HG02759 (cell line): Measurements from ENCODE around the gene GALNT1.

Experiments
- ATAC-seq: cut with Tn5 transposase; IDR thresholded peaks from one replicate; pipeline ENCODE4 v1.9.1; 2021; ENCODE audit warnings: mild to moderate bottlenecking, moderate library complexity; ENCODE audit not compliant: unreplicated experiment

Gene GALNT1

DNA sequence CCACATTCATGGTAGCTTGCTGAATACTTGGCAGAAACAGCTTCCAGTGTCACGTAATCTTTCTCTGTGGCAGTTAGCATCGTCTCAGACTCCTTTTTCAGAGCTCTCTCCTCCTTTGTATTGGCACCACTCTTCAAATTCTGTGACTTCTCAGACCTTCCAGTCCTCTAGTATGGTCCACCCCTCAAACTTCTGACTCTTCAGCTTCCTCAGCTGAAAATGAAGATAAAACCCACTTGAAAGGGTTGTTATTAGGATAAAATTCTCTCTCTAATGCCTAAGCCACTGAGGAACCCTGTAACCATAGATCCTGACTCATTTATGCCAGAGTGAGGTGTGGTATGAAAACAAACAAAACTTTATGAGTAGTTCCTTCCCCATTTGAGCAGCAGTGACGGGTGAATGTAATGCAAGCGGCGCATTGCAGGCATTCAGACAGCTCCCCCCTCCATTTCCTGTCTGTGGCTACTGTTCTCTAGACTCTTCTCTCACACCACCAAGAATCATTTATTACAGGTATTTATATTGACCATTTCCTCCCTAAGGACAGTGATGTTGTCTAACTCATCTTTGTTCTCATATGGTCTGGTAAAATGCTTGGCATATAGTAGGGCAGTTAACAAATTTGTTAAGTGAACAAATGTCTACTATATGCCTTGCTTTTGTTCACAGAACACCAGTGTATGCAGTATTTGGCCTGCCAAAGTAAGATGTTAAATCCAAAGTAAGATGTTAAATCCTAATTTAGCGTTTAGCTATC is 35.3 kb downstream of the GALNT1 start:
- peak; percentile 99 for ATAC-seq

DNA sequence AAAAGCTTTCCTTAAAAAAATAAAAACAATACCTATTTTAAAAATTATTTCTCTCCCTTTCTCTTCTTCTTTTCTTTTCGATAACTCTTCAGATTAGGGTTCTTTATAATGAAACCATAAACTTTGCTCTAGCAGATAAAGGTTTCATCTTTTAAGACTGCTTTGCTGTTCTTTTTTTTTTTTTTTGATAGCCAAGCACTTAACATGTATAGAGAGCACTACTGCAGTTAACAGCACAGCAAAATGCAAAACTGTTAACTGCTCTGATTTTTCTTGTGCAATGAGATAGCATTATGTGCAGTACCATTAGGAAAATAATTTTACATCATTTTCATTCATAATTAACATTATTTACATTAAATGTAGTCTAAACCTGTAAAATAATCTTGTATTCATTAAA is 36.3 kb downstream of the GALNT1 start:
- ATAC-seq, result no peak

DNA sequence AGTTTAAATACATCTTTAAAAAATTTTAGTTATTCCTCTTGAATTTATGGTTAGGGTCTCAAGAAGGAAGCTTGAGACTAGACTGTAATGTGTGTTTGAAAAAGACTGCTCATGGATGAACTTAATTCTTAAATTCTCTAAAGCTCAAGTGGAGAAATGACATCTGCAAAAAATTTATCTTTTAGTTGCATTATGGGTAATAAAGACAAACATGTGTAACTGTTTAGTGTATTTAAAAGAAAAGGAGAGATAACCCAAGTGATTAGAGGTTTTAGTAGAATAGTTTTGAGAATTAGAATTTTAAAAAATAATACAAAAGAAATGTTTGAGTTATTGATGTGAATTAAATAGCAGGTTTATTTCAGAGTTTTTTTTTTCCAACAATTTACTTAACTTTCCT is 36.7 kb downstream of the GALNT1 start:
- no peak for ATAC-seq

DNA sequence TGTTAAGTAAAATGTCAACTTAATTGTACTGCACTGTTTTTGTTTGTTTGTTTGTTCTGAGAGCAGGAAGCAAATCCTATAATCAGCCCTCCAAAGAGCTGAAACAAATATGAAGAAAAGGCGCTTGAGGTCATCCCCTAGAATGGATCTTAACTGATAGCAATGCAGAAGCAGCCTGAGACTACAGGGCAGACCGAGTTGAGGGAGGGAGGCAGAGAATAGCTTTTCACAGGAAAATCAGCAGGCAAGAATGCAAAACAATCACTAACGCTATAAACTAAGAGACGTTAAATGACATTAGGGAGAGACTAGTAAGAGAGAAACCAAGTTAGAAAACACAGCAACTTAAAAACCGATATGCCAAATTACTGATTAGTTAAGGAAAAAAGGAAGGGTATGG is 37.2 kb downstream of the GALNT1 start:
- ATAC-seq, result no peak

DNA sequence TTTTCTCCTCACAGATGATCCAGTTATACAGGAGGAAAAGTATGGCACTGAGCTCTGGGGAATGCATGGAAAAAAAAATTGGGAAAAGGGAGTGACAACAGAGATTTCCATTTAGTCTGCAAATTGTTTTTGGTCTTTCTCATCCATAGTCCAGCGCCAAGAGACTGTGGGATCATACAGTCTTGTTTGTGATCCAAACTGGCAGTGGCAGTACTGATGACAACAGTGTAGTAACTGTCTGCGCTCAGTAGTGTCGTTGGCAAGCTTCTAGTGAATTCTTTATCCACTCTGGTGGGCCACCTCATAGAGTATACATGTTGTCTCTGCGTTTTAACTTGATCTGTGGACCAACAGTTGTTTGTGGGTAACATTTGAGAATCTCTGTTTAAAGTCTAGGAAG is 37.9 kb downstream of the GALNT1 start:
- ATAC-seq, result no peak

DNA sequence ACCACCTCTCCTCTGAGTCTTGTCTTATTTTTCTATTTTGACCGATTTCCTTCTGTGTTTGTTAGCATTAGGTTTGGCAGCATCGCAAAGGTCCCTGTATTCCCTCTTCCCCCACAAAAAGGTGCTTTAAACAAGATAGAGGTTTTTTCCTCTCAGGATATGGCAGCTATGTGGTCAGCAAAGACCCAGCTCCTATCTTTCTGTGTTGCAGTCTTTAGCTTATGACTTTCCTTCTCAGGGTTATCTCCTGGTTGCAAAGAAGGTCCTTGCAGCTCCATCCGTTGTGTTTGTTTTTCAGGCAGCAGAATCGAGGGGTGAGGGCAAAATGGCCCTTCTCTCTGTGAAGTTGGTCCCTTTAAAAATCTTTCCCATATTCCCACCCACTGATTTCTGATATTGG is 38.4 kb downstream of the GALNT1 start:
- no peak for ATAC-seq

DNA sequence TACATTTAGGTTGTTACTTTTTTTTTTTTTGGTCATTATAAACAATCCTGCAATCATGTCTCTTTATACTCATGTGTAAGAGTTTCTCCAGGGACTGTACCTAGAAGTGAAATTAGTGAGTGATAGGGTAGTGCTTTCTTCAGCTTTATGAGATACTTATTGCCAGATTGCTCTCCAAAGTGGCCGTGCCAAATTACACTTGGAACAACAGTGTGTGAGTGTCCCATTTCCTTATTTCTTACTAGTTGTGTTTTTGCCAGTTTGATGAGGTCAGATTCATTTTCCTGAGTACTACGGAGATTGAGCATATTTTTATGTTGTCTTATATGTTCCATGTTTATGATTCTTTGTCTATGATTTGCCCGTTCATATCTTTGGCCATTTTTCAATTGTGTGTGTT is 39.2 kb downstream of the GALNT1 start:
- no peak for ATAC-seq

DNA sequence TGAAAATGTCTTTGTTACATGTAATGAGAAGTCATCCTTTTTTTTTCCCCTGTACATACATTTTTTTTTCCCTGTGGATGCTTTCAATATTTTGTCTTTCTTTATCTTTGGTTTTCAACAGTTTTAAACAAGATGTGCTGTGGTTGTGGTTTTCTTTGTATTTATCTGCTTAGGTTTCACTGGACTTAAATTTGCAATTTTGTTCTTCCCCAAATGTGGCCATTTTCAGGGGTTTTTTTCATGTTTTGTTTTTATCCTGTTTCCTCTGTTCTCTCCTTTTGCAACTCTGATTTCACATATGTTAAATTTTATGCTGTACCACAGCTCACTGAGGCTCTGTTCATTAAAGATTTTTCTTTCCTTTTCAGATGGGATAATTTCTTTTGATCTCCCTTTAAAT is 41.7 kb downstream of the GALNT1 start:
- ATAC-seq, result no peak

DNA sequence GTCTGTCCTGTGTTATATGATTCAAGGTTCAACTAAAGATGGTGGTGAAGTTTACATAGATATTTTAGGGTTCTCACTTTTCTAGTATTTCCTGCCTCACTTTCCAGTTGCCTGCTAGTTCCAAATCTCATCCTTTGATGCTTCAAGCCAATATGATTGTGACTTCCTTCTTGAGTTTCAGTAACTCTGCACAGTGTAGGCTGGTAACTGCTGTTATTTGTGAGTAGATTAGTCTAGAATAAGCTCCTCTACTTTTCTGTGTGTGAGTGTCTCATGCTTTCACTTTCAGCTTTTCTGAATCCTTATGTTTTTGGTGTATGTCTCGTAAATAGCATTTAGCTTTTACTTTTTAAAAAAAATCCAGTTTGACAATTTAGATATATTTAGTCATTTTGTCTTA is 42.6 kb downstream of the GALNT1 start:
- no peak for ATAC-seq

DNA sequence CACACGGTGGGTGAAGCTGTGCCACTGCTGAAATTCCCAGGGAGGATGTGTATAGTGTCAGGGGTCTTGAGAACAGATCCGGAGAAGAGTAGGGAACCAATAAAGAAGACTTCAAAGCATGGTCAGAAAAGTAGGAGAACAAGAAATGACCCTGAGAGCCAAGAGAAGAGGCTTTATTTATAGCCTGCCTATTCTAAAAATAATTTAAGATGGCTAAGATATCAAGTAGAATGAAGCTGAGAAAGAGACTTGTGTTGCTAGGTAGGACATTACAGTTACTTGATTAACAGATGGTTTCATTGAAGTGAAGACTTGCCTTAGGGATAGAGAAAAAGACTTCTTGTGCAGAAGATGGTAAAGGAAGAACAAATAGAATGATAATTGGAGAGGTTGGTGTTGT is 43.7 kb downstream of the GALNT1 start:
- no peak for ATAC-seq

DNA sequence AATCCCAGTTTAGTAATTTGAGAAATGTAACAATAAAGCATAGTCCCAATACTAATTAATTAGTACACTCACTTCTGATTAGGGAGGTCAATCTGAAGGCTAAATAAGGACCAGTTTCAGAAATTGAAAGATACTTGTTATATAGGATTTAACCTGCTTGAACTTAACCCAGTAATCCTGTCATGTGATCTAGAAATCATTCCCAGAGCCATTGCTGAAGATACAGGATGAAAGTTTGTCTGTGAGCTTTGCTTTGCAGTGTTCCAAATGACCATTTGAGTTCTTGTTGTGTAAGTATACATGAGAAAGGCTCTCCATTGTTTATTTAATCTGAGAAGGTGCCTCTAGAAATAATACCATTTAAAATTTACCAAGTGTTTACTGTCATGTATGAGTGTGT is 52.2 kb downstream of the GALNT1 start:
- no peak for ATAC-seq

DNA sequence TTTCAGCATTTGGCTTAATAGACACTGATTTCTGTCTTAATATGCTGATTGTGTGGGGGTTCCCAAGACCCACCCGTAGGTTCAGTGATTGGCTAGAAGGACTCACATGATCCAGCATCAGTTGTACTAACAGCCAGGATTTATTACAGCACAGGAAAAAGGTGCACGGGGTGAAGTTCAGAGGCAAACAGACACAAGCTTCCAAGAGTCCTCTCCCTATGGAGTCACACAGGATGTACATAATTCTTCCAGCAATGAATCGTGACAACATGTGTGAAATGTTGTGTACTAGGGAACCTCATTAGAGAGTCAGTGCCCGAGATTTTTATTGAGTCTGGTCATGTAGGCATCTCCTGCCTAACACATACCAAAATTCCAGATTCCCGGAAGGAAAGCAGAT is 52.8 kb downstream of the GALNT1 start:
- no peak for ATAC-seq

DNA sequence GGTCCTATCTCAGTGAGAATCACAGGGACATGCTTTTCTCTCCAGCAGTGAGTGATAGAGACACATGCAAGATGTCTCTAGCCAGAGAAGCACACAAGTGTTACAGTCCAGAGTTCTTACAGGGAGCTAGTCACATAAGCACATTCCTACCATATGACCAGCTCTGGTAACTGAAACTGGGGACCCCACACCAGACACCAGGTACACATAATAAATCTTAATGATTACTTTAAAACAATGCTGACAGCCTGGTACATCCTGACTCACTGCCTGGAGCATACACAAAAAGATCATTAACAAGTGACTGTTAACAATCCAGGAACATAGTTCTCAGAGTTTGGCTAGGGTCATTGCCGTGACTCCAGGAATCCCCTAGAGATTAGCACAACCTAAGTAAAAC is 53.6 kb downstream of the GALNT1 start:
- ATAC-seq, result no peak

DNA sequence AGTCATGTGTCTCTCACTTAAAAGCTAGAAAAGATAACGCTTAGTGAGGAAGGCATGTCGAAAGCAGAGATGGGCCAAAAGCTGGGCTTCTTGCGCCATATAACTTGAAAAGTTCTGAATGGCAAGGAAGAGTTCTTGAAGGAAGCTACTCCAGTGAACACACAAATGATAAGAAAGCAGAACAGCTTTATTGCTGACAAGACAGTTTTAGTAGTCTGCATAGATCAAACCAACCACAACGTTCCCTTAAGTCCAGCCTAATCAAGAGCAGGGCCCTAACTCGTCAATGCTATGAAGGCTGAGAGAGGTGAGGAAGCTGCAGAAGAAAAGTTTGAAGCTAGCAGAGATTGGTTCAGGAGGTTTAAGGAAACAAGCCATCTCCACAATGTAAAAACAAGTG is 55.7 kb downstream of the GALNT1 start:
- no peak for ATAC-seq

DNA sequence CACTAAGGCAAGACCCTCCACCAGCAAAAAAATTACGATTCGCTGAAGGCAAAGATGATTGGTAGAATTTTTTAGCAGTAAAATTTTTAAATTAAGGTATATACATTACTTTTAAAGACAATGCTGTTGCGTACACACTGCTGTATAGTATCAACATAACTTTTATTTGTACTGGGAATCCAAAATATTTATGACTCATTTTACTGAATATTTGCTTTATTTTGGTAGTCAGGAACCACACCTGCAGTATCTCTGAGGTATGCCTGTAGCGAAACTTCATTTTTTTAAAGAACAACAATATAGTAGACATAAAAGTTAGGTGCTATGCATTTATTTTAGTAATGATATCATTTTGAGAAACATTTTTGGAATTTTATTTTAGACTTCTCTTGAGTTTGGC is 57.8 kb downstream of the GALNT1 start:
- no peak for ATAC-seq

DNA sequence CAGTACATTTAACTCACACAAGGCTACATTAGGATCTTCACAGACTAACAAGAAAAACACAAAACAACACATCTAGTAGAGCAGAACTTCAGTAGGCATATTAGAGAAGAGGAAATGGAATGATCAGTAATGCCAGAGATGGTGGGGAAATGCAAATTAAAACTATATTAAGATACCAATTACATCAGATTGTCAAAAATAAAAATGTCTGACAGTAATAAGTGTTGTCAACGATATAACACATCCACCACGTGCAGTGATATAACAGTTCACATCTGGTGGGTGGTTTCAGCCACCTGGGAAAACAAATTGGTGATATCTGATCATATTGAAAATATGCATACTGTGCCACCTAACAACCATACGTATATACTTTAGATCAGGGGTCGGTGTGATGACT is 59.9 kb downstream of the GALNT1 start:
- ATAC-seq, result no peak

DNA sequence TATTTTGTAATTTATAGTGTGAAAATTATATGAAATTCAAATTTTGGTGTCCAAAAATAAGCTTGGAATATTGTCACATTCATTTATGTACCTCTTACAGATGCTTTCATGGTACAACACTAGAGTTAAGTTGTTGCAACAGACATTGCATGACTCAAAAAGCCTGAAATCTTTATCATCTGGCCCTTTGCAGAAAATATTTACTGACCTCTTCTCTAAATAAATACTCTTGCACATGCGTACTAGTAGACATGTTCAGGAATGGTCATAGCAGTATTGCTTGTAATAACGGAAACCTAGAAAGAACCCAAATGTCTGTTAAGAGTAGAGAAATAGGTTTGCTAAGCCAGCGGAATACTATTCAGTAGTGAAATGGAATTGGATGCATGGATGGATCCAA is 60.4 kb downstream of the GALNT1 start:
- no peak for ATAC-seq

DNA sequence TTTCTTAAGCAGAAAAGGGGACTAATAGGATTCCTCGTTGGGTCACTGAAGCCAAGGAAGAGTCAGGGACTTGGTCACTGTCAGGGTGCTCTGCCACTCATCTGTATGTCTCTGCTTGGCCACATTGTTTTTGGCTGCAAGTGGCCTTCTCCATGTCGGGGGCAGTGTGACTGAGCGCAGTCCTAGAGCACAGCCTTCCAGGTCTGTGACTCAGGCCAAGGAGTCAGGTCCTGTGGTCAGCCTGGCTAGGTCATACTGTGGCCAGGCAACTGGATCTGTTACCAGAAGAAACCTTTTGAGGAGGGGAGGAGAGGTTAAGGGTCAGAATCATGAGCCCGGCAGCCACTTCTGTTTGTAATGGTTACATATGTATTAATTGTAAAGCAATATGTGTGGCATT is 61.3 kb downstream of the GALNT1 start:
- ATAC-seq, result no peak

DNA sequence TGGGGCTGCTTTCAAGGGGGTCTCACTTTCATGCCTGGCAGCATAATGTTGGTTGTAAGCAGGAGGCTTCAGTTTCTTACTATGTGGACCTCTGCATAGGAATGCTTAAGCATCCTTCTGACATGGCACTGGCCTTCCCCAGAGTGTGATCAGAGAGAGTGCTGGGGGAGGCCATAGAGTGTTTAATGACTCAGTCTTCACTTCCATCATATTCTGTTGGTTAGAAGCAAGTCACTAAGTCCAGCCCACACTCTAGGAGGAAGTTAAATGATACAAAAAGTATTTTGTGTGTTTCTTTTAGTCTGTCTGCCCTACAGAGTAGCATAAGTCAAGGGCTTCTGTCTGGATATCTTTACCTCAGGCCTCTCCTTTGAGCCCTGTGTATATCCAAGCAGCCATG is 64.9 kb downstream of the GALNT1 start:
- ATAC-seq, result no peak

DNA sequence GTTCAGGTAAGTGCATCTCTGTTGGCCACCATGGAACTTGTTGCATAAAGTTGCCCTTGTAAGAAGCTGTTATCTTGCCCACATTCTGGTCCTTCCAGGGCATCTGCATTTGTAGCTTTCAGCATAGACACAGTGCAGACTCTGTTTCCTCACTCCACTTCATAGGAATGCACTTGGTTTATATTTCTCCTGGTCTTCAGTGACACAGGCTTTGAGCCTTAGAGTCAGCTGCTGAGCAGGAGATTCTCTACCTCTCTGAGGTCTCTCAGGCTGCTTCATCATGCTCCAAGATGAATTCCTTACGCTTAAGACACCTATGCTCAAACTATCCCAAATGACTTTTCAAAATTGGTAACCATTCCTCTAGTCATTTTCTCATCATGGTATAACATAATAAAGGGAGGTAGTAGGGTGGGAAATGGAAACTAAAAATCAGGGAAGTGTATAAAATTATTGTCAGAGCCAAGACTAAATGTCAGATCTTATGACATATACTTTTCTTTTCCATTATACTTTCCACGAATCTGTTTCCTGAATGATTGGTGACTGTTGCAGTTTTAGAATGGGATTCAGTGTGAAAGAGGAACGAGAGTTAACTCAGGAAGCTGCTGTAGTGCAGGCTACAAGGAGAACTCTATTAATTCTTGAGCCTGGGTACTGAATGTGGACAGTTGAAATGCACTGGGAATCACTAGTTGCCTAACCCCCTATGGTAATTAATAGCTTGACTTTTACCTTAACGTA is 72.0 kb downstream of the GALNT1 start:
- ATAC-seq, result no peak

DNA sequence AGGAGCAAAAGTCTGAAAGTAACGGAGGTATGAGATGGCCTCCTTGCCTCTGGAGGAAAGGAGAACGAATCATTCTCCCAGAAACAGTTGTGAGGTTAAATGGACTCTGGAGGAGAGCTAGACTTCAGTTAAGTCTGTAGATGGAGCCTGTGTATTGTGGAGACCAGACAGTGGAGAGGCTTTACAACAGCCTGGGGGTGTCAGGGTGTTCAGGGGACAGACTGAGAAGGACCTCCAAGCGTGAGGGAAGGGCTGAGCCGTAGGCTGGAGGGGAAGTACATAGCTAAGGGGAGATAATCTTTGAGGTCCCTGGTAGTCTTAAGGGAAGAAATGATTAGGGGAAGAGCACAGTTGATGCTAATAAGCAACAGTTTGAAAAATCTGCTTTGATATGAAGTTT is 76.6 kb downstream of the GALNT1 start:
- ATAC-seq, result no peak

DNA sequence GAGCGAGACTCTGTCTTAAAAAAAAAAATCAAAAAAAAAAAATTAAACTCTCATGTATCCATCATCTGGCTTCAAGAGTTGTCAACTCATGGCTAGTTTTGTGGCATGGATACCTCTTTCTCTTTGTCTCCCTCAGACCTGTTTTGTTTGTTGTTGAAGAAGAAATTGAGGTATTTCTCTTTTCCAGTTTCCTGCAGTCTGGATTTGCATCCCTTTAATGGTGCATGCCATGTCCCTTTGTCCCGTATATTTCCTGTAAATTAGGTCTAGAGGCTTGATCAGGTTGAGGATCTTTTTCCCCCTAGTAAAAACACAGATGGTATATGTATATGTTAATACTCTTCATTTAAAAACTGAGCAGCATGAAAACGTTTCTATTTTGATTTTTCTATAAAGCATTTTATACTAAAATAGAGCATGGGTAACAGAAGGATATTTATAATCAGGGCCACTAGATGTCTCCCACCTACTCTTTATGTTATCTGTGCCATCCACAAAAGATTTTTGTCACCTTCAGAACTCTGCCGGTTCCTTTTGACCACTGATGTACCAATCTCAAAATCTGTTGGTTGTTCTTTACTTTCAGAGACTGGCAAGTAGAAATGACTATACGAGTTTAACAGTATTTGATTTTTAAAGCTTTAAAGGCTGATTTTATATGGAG is 80.1 kb downstream of the GALNT1 start:
- ATAC-seq, result no peak
